GM18499 (cell line): Measurements from ENCODE around the gene TBCE.

Experiments
- ATAC-seq: cut with Tn5 transposase; IDR thresholded peaks from one replicate; pipeline ENCODE4 v1.9.1; 2021; ENCODE audit warnings: moderate number of reproducible peaks; ENCODE audit not compliant: insufficient read depth, unreplicated experiment

Gene TBCE

DNA sequence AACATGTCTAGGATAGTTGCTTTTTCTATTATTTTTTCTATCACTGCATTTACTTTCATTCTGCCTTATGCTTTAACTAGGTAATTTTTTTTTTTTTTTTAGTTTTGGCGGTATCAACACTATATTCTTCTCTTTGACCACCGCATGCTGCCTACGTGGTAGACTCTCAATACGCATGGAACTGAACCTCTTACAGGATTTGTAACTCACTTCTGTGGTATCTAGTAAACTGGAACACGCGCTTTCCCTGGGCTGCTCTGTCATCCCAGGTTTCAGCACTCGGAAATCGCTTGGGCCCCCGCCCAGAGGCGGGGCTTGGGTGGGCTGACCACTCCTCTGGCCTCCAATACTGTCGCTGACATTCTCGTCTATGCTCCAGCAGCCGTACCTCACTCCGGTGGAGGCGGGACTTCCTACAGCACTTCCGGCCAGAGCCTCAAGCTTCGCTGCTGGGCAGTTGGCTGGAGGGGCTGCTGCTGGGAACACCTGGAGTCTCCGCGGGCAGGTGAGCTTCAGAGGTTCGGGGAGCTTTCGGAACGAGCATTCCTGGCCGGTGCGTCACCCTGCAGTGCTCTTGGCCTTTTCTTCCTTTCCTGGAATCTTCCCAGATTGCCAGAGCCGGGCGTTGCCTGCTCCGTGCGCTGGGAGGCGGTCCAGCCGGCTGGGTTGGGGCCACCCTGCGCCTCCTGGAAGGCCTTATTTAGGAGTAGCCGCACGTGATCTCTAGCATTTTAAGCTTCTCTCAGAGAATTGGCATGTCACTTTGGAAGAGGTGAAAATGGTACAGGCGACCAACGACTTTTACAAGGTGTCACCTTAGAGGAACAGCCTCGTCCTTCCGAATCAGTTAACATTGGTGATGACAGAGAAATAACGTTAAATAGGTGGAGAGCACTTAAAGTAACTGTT lies at the start of gene TBCE:
TBCE (plus strand) TSS at position 428 of the 909 bp plus-strand sequence. CDS start 12,623 bp downstream, outside the sequence.
- ATAC-seq, result peak; percentile 97

GRCh38 chr1:235319255-235319654 lies 48.0 kb upstream of the TBCE start:
- ATAC-seq, result no peak

- no peak for ATAC-seq
These were observed 46.6 kb upstream of the TBCE start for GRCh38 chr1:235320521-235321179.

DNA sequence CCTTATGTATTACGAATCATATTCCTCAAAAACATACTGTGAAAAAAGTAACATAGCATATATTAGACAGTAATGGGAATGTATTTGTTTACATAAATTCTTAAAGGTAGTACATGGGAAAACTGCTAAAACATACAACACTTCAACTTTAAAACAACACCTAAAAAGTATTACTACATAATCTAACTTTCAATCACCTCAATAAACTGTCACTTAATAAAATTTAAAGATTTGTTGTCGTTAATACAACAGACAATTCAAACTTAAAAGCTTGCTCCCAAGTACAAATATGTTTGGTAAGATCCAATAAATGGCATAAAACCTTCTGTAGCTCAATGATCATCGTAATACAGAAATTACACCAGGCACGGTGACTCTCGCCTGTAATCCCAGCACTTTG lies 42.9 kb upstream of the TBCE start:
- ATAC-seq, result no peak

DNA sequence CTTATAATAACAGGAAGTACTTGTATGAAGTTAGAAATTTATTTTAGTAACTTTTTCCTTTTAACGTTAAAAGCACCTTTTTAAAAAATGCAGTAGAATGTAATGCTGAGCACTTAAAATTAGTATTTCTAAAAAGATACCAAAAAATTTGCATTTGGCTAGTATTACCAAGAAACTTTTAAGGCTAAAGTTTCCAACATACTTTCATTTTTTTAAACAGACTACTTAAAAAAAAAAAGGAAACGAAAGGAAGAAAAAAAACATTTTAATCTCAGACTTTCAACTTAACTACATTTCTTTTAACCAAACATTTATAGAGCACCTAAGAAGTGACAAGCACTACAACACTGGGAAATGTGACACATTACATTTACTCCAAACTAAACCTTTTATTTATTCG lies 42.1 kb upstream of the TBCE start:
- ATAC-seq, result no peak

GRCh38 chr1:235325854-235326253 lies 41.4 kb upstream of the TBCE start:
- ATAC-seq, result no peak

GRCh38 chr1:235326719-235327558 lies 40.3 kb upstream of the TBCE start:
- ATAC-seq, result no peak

GRCh38 chr1:235327559-235328270 lies 39.5 kb upstream of the TBCE start, which contains the start of gene ARID4B:
TSS of gene ARID4B (minus strand) at chr1:235328179. CDS start at chr1:235326919, 1,260 bp downstream.
- no peak for ATAC-seq

- ATAC-seq, result peak; percentile 52
These were observed 38.7 kb upstream of the TBCE start, which contains the start of gene GGPS1 for GRCh38 chr1:235328271-235329138. TSS of gene GGPS1 (plus strand) at chr1:235328570. CDS start at chr1:235335265, 6,695 bp downstream.

GRCh38 chr1:235329139-235329902 lies 37.9 kb upstream of the TBCE start:
- peak; percentile 17 for ATAC-seq

DNA sequence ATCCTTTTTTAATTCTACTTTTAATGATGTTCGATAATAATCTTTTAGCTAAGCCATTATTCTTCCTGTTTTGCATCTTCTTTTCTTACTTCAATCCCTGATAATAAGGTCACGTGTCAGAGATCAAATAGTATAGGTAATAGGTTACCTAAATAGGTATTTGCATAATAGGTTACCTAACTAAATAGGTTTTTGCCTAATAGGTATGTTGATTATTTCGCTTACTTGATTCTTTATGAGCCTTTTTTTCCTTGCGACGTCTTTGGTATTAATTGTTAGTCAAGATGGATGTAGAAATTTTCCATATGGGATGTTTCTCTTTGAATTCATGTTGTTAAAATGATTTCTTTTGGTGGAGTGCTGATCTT lies 36.3 kb upstream of the TBCE start:
- ATAC-seq, result no peak

- ATAC-seq, result no peak
These were observed 35.8 kb upstream of the TBCE start for GRCh38 chr1:235331401-235331800.

DNA sequence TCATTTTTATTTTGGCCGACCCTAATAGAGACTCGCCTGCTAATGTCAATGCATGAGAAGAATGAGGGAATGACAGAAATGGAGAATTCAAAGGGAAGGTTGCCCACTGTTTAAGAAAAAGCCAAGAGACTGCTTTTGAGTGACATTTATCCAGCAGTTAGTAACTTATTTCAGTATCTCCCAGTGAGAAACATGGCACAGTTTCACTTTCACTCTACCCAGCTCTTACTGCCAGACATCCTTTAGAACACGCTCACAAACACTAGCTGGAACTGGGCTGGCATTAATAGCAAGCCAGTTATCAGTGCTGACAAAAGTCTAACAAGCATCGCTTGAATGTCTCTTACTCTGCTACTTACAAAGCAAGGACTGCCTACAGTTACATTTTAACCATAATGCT lies 30.3 kb upstream of the TBCE start:
- no peak for ATAC-seq

DNA sequence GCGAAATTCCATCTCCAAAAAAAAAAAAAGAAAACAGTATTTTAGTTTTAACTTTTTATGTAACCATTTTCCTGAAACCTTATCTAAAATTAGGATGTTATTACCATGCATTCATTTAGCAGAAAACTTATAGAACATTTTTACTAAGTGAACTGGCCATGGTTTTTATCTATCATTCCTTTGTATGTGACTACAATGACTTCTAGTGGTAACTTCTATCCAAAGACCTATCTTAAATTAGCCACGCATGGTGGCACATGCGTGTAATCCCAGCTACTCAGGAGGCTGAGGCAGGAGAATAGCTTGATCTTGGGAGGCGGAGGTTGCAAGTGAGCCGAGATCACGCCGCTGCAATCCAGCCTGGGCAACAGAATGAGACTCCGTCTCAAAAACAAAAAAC lies 27.5 kb upstream of the TBCE start:
- ATAC-seq, result no peak

DNA sequence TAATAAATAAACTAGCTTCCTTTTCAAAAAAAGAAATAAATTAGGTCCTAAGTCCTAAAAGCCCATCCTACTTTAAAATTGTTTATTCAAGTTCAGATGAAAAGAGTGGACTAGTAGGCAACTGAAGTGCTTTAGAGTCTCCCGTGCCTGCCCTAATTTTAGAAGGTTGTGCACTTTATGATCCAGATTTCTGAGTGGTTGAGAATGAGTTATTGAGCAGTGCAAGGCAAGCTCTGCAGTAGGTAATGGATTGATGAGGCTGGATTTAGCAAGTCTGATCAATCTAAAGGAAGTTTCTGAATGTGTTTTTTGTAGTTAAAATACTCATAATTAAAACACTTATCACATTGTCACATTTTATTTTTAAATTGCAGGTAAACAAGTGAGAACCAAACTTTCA lies 25.9 kb upstream of the TBCE start:
- no peak for ATAC-seq

DNA sequence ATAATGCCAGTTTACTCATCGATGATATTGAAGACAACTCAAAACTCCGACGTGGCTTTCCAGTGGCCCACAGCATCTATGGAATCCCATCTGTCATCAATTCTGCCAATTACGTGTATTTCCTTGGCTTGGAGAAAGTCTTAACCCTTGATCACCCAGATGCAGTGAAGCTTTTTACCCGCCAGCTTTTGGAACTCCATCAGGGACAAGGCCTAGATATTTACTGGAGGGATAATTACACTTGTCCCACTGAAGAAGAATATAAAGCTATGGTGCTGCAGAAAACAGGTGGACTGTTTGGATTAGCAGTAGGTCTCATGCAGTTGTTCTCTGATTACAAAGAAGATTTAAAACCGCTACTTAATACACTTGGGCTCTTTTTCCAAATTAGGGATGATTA lies 25.2 kb upstream of the TBCE start:
- ATAC-seq, result no peak

- no peak for ATAC-seq
These were observed 24.8 kb upstream of the TBCE start for GRCh38 chr1:235342471-235342870.

- no peak for ATAC-seq
These were observed 23.5 kb upstream of the TBCE start for GRCh38 chr1:235343726-235344125.
